Measurements from ENCODE around the gene ZNRF2. TPM values are rescaled to one million over a fixed set of nuclear protein-coding genes. Genes with fewer than 3 reads are reported as not detected.

Gene ZNRF2
- total RNA-seq, 2 experiments from 2014 or later: 20.4 to 23.6 TPM

- Histone ChIP-seq H3K4me3 (ENCODE audit: low read length) (no peak overlapping the region), H3K27ac (ENCODE audit: low read depth in 1 of 2, low read length in 2 of 2) (no peak overlapping the region), H3K27me3 (ENCODE audit: control insufficient read depth in 1 of 2, insufficient read depth in 2 of 2, low read length in 2 of 2) (no peaks in the 10 kb centered on the region), H3K4me1 (ENCODE audit: insufficient read depth, low read length) (peaks cover 8% of the 10 kb centered on the region), H3K9me3 (ENCODE audit: control insufficient read depth in 1 of 2, insufficient read depth in 1 of 2, low read length in 2 of 2) (no peaks in the 10 kb centered on the region), H3K36me3 (ENCODE audit: insufficient read depth, low read length) (no peaks in the 10 kb centered on the region)
- CTCF ChIA-PET: no interaction called here
- POLR2A ChIA-PET: no interaction called here
- Mint-ChIP-seq H3K4me1 (ENCODE audit: low read depth) (peaks cover 24% of the 10 kb centered on the region), H3K4me3 (no peak overlapping the region), H3K27ac (no peak overlapping the region), H3K9me3 (no peaks in the 10 kb centered on the region), H3K36me3 (ENCODE audit: low read depth) (no peaks in the 10 kb centered on the region), H3K27me3 (no peaks in the 10 kb centered on the region)
- no peak for TF ChIP-seq CTCF (IDR thresholded peaks at IDR 0.05)
- intact Hi-C loops (cut with DNase I, micrococcal nuclease): no loop called here
- ATAC-seq (ENCODE audit: poor library complexity) (no peak), DNase-seq (no peak)
Observed at GRCh38 chr7:30254717-30255063, 29.7 kb upstream of the ZNRF2 start.

GRCh38 chr7:30255064-30255769, 29.2 kb upstream of the ZNRF2 start:
- Histone ChIP-seq H3K4me3 (ENCODE audit: low read length) (no peak overlapping the region), H3K36me3 (ENCODE audit: insufficient read depth, low read length) (no peaks in the 10 kb centered on the region), H3K27me3 (ENCODE audit: control insufficient read depth in 1 of 2, insufficient read depth in 2 of 2, low read length in 2 of 2) (no peaks in the 10 kb centered on the region), H3K4me1 (ENCODE audit: insufficient read depth, low read length) (peaks cover 8% of the 10 kb centered on the region), H3K27ac (ENCODE audit: low read depth in 1 of 2, low read length in 2 of 2) (no peak overlapping the region), H3K9me3 (ENCODE audit: control insufficient read depth in 1 of 2, insufficient read depth in 1 of 2, low read length in 2 of 2) (no peaks in the 10 kb centered on the region)
- CTCF ChIA-PET: no interaction called here
- no peaks in the 10 kb centered on the region for H3K27me3 Mint-ChIP-seq
- intact Hi-C loops (cut with DNase I, micrococcal nuclease): no loop called here
- no peaks in the 10 kb centered on the region for H3K36me3 Mint-ChIP-seq (ENCODE audit: low read depth)
- DNase-seq (no peak), ATAC-seq (ENCODE audit: poor library complexity) (no peak)
- H3K4me3 Mint-ChIP-seq: no peak overlapping the region
- H3K27ac Mint-ChIP-seq: no peak overlapping the region
- H3K9me3 Mint-ChIP-seq: no peaks in the 10 kb centered on the region
- POLR2A ChIA-PET: no interaction called here
- peaks cover 19% of the 10 kb centered on the region for H3K4me1 Mint-ChIP-seq (ENCODE audit: low read depth)
- TF ChIP-seq CTCF (IDR thresholded peaks at IDR 0.05): no peak

- no peak overlapping the region for H3K4me3 Mint-ChIP-seq
- Histone ChIP-seq H3K4me1 (ENCODE audit: insufficient read depth, low read length) (peaks cover 4% of the 10 kb centered on the region), H3K27ac (ENCODE audit: low read depth in 1 of 2, low read length in 2 of 2) (no peak overlapping the region), H3K36me3 (ENCODE audit: insufficient read depth, low read length) (no peaks in the 10 kb centered on the region), H3K9me3 (ENCODE audit: control insufficient read depth in 1 of 2, insufficient read depth in 1 of 2, low read length in 2 of 2) (no peaks in the 10 kb centered on the region), H3K4me3 (ENCODE audit: low read length) (no peak overlapping the region), H3K27me3 (ENCODE audit: control insufficient read depth in 1 of 2, insufficient read depth in 2 of 2, low read length in 2 of 2) (no peaks in the 10 kb centered on the region)
- peaks cover 7% of the 10 kb centered on the region for H3K4me1 Mint-ChIP-seq (ENCODE audit: low read depth)
- H3K36me3 Mint-ChIP-seq (ENCODE audit: low read depth): no peaks in the 10 kb centered on the region
- no peaks in the 10 kb centered on the region for H3K27me3 Mint-ChIP-seq
- DNase-seq (no peak), ATAC-seq (ENCODE audit: poor library complexity) (no peak)
- no peak for TF ChIP-seq CTCF (IDR thresholded peaks at IDR 0.05)
- ChIA-PET POLR2A (no interaction called here), CTCF (no interaction called here)
- intact Hi-C loops (cut with DNase I, micrococcal nuclease): no loop called here
- H3K27ac Mint-ChIP-seq: no peak overlapping the region
- no peaks in the 10 kb centered on the region for H3K9me3 Mint-ChIP-seq
Observed at GRCh38 chr7:30256349-30256858, 28.0 kb upstream of the ZNRF2 start.

Data from CD4-positive, alpha-beta T cell (primary cell).